IMR-90 (cell line): Measurements from ENCODE around the gene CATSPERE. TPM values are rescaled to one million over a fixed set of nuclear protein-coding genes. Genes with fewer than 3 reads are reported as not detected.

Source experiments
- ATAC-seq: fragments of 200-7000 bp; cut with Tn5 transposase; 2 replicates; pipeline ENCODE4 v1.9.1; 2020; ENCODE audit warnings: low read depth, mild to moderate bottlenecking, moderate library complexity
- BruUV-seq: library from RNA; stranded (reverse); fragments of 400-500 nt; replicated peaks from 2 replicates; lab custom pipeline; 2021; lab: Mats Ljungman, UMichigan
- CTCF ChIA-PET: fragments of 300-600 bp; formaldehyde crosslinking; extraction: SDS; loops from one replicate; lab custom pipeline; 2021; ENCODE audit warnings: antibody characterized with exemption; lab: Yijun Ruan, JAX
- POLR2A ChIA-PET: fragments of 300-600 bp; sonication (Branson Sonifier 250); formaldehyde crosslinking; loops from one replicate; lab custom pipeline; 2022; ENCODE audit warnings: antibody characterized with exemption; ENCODE audit not compliant: unreplicated experiment; lab: Charles Lee
- DNase-seq: peaks from one replicate; pipeline ENCODE4 v3.0.0; 2013
- H2AFZ ChIP-seq: replicated peaks from 2 replicates; pipeline ENCODE3; 2013; ENCODE audit warnings: low read length, mild to moderate bottlenecking; ENCODE audit not compliant: poor library complexity
- H2AK5ac ChIP-seq: 2 replicates; pipeline ENCODE4 v1.6.1; 2013; ENCODE audit warnings: low read depth, low read length, inconsistent platforms
- H2AK9ac ChIP-seq: replicated peaks from 2 replicates; pipeline ENCODE3; 2013; ENCODE audit warnings: mild to moderate bottlenecking, low read depth, low read length, moderate library complexity; ENCODE audit not compliant: poor library complexity
- H2BK120ac ChIP-seq: 2 replicates; pipeline ENCODE4 v1.6.1; 2013; ENCODE audit warnings: low read depth, low read length, inconsistent platforms
- H2BK15ac ChIP-seq: 3 replicates; pipeline ENCODE4 v1.6.1; 2013; ENCODE audit warnings: low read depth, low read length, inconsistent platforms
- H2BK20ac ChIP-seq: 2 replicates; pipeline ENCODE4 v1.6.1; 2013; ENCODE audit warnings: low read depth, mild to moderate bottlenecking, inconsistent platforms, low read length, moderate library complexity
- H2BK5ac ChIP-seq: 2 replicates; pipeline ENCODE4 v1.6.1; 2013; ENCODE audit warnings: mild to moderate bottlenecking, low read depth, low read length, inconsistent platforms; ENCODE audit not compliant: poor library complexity, severe bottlenecking
- H3K14ac ChIP-seq: replicated peaks from 2 replicates; pipeline ENCODE4 v1.6.1; 2013; ENCODE audit warnings: low read depth, low read length, inconsistent platforms
- H3K18ac ChIP-seq: 2 replicates; pipeline ENCODE4 v1.6.1; 2013; ENCODE audit warnings: low read depth, low read length, control low read depth
- H3K23ac ChIP-seq: 2 replicates; pipeline ENCODE4 v1.6.1; 2013; ENCODE audit warnings: low read depth, low read length, inconsistent platforms
- H3K27ac ChIP-seq: 2 replicates; pipeline ENCODE4 v1.5.1; 2013; ENCODE audit warnings: mild to moderate bottlenecking, control low read depth, low read length; ENCODE audit not compliant: insufficient read depth
- H3K27me3 ChIP-seq: 2 replicates; pipeline ENCODE4 v1.6.1; 2013; ENCODE audit warnings: low read length; ENCODE audit not compliant: control insufficient read depth, insufficient read depth
- H3K36me3 ChIP-seq: 2 replicates; pipeline ENCODE4 v1.6.1; 2013; ENCODE audit warnings: low read length, mixed read lengths; ENCODE audit not compliant: control insufficient read depth, insufficient read depth
- H3K4ac ChIP-seq: 2 replicates; pipeline ENCODE4 v1.6.1; 2013; ENCODE audit warnings: low read depth, low read length, inconsistent platforms
- H3K4me1 ChIP-seq: 2 replicates; pipeline ENCODE4 v1.6.1; 2013; ENCODE audit warnings: low read length, mixed read lengths; ENCODE audit not compliant: control insufficient read depth, insufficient read depth
- H3K4me2 ChIP-seq: 2 replicates; pipeline ENCODE4 v1.6.1; 2013; ENCODE audit warnings: low read depth, mild to moderate bottlenecking, control low read depth, low read length, moderate library complexity
- H3K4me3 ChIP-seq: 2 replicates; pipeline ENCODE4 v1.5.1; 2013; ENCODE audit warnings: low read depth, mild to moderate bottlenecking, control low read depth, low read length, moderate library complexity; ENCODE audit not compliant: insufficient read depth
- H3K56ac ChIP-seq: 2 replicates; pipeline ENCODE4 v1.6.1; 2013; ENCODE audit warnings: low read length, inconsistent platforms; ENCODE audit not compliant: insufficient read depth; ENCODE audit errors: extremely low read depth
- H3K79me1 ChIP-seq, 2 experiments: 2 replicates each; pipeline ENCODE4 v1.6.1; 2013; ENCODE audit warnings: low read length in 2 of 2, inconsistent platforms in 1 of 2, low read depth in 1 of 2
- H3K9ac ChIP-seq: 2 replicates; pipeline ENCODE4 v1.6.1; 2013; ENCODE audit warnings: low read depth, low read length, control low read depth
- H3K9me1 ChIP-seq: 2 replicates; pipeline ENCODE4 v1.6.1; 2013; ENCODE audit warnings: low read length, inconsistent platforms; ENCODE audit not compliant: insufficient read depth
- H3K9me3 ChIP-seq: 2 replicates; pipeline ENCODE4 v1.6.1; 2013; ENCODE audit warnings: low read length; ENCODE audit not compliant: control insufficient read depth, insufficient read depth
- H4K20me1 ChIP-seq: 2 replicates; pipeline ENCODE4 v1.6.1; 2013; ENCODE audit warnings: low read length, inconsistent platforms; ENCODE audit not compliant: insufficient read depth
- H4K5ac ChIP-seq: 2 replicates; pipeline ENCODE4 v1.6.1; 2013; ENCODE audit warnings: mild to moderate bottlenecking, low read depth, low read length, control low read depth
- H4K8ac ChIP-seq, 2 experiments: 2 replicates each; pipeline ENCODE4 v1.6.1; 2013; ENCODE audit warnings: low read depth in 2 of 2, low read length in 2 of 2, control low read depth in 1 of 2, inconsistent platforms in 1 of 2
- H4K91ac ChIP-seq: 2 replicates; pipeline ENCODE4 v1.6.1; 2013; ENCODE audit warnings: low read depth, low read length, inconsistent platforms; ENCODE audit not compliant: insufficient read depth
- BHLHE40 ChIP-seq: fragments of 150-350 bp; IDR thresholded peaks from 2 replicates; pipeline ENCODE4 v1.6.1; 2016; ENCODE audit warnings: mild to moderate bottlenecking, low read depth, low read length
- CEBPB ChIP-seq: IDR thresholded peaks from 2 replicates; pipeline ENCODE4 v1.6.1; 2012; ENCODE audit warnings: low read depth, low read length, improper control_type of control experiment
- CHD1 ChIP-seq: IDR thresholded peaks from 2 replicates; pipeline ENCODE4 v1.6.1; 2012; ENCODE audit warnings: low read depth, low read length, improper control_type of control experiment
- FOS ChIP-seq: fragments of 150-350 bp; IDR thresholded peaks from 2 replicates; pipeline ENCODE4 v1.6.1; 2016; ENCODE audit warnings: low read depth, low read length
- MAFK ChIP-seq: IDR thresholded peaks from 2 replicates; pipeline ENCODE4 v1.6.1; 2012; ENCODE audit warnings: low read depth, low read length, improper control_type of control experiment
- MAZ ChIP-seq: IDR thresholded peaks from 2 replicates; pipeline ENCODE4 v1.6.1; 2012; ENCODE audit warnings: low read depth, mild to moderate bottlenecking, low read length, improper control_type of control experiment, moderate library complexity, borderline replicate concordance
- MXI1 ChIP-seq: IDR thresholded peaks from 2 replicates; pipeline ENCODE4 v1.6.1; 2012; ENCODE audit warnings: low read depth, mild to moderate bottlenecking, low read length, moderate library complexity, borderline replicate concordance
- NFE2L2 ChIP-seq: fragments of 150-350 bp; IDR thresholded peaks from 2 replicates; pipeline ENCODE4 v1.6.1; 2016; ENCODE audit warnings: low read depth, mild to moderate bottlenecking, low read length
- POLR2A ChIP-seq: IDR thresholded peaks from 2 replicates; pipeline ENCODE4 v1.6.1; 2012; ENCODE audit warnings: mild to moderate bottlenecking, low read depth, low read length
- RAD21 ChIP-seq: IDR thresholded peaks from 2 replicates; pipeline ENCODE4 v1.6.1; 2012; ENCODE audit warnings: low read length, improper control_type of control experiment
- RCOR1 ChIP-seq: IDR thresholded peaks from 2 replicates; pipeline ENCODE4 v1.6.1; 2012; ENCODE audit warnings: mild to moderate bottlenecking, low read length, improper control_type of control experiment; ENCODE audit not compliant: insufficient replicate concordance
- RFX5 ChIP-seq: IDR thresholded peaks from 2 replicates; pipeline ENCODE4 v1.8.0; 2012; ENCODE audit warnings: low read depth, mild to moderate bottlenecking, low read length, moderate library complexity
- SMC3 ChIP-seq: fragments of 150-350 bp; IDR thresholded peaks from 2 replicates; pipeline ENCODE4 v1.6.1; 2016; ENCODE audit warnings: low read depth, mild to moderate bottlenecking, antibody characterized with exemption, low read length, moderate library complexity
- WGBS, 2 experiments: methylation state at CpG; one replicate each; pipeline versions ENCODE4 v1.1.5 to v1.1.7; 2013; ENCODE audit warnings: missing lambda C conversion rate in 2 of 2; ENCODE audit not compliant: insufficient read length in 1 of 2; ENCODE audit errors: extremely low coverage in 2 of 2; 5-methylcytosine and 5-hydroxymethylcytosine counted together
- dilution Hi-C: fragments of 300-500 bp; cut with HindIII; formaldehyde crosslinking; loops from one replicate; pipeline ENCODE4 v1.14.3; 2018; ENCODE audit warnings: low sequenced_read_pairs; ENCODE audit not compliant: unreplicated experiment
- in situ Hi-C: fragments of 300-500 bp; cut with MboI; formaldehyde crosslinking; loops from 3 replicates; pipeline ENCODE4 v1.14.3; 2019; ENCODE audit warnings: low sequenced_read_pairs, inconsistent platforms, mixed read lengths
- intact Hi-C: fragments of 100-400 bp; cut with micrococcal nuclease; formaldehyde crosslinking; loops from 2 replicates; pipeline ENCODE4 v1.10.0; 2022
- polyA plus RNA-seq, 3 experiments: library from polyadenylated mRNA; depleted of rRNA; stranded (reverse); fragments of >200 nt; gene quantifications; 2 replicates each; pipeline ENCODE4 v1.2.3, GENCODE V29; 2012; ENCODE audit warnings: low replicate concordance in 1 of 3
- total RNA-seq: library from RNA; depleted of rRNA; stranded (reverse); fragments of >200 nt; gene quantifications from 2 replicates; pipeline ENCODE4 v1.2.3, GENCODE V29; 2012
- TF ChIP-seq, protein P1 (sequence below): conservative IDR thresholded peaks from 2 replicates; pipeline ENCODE4 v1.5.1; 2012; ENCODE audit warnings: mild to moderate bottlenecking, low read depth, low read length, improper control_type of control experiment
- TF ChIP-seq, protein P2 (sequence below): fragments of 150-350 bp; IDR thresholded peaks from 2 replicates; pipeline ENCODE4 v1.6.1; 2016; ENCODE audit warnings: low read depth, mild to moderate bottlenecking, low read length, moderate library complexity, borderline replicate concordance
- TF ChIP-seq, protein P3 (sequence below): fragments of 150-350 bp; IDR thresholded peaks from 2 replicates; pipeline ENCODE4 v1.6.1; 2017; ENCODE audit warnings: mild to moderate bottlenecking, antibody characterized with exemption, low read length, low read depth

Gene CATSPERE
- total and polyA plus RNA-seq, 2 of the 4 experiments (the other 2 are of a cell fraction) = 0.07 to 0.18 TPM

DNA sequence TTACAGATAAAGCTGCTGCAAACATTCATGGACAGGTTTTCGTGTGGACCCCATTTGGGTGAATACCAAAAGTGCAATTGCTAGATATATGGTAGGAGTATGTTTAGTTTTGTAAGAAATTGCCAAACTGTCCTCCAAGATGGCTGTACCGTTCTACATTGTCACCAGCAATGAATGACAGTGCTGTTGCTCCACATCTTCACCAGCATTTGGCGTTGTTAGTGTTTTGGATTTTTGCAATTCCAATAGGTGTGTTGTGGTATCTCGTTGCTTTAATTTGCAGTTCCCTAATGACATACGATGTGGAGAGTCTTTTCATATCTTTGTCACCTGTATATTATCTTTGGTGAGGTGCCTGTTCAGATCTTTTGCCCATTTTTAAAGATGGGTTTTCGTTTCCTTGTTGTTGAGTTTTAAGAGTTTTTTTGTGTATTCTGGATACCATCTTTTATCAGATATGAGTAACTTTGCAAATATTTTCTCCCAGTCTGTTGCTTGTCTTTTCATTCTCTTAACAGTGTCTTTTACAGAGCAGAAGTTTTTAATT is 12.1 kb downstream of the CATSPERE start:
- 100% methylated on average over 1 of the region's 6 CpGs; no CpG with 5 or more reads in 1 of the 2 experiments for WGBS, 2 experiments
- Histone ChIP-seq H3K27ac (no peak overlapping the region), H3K4me2 (no peak overlapping the region), H3K9me3 (no peaks in the 10 kb centered on the region), H3K27me3 (no peaks in the 10 kb centered on the region), H3K14ac (no peak overlapping the region), H4K20me1 (no peaks in the 10 kb centered on the region), H3K18ac (no peak overlapping the region), H2AK9ac (no peak overlapping the region), H3K4ac (no peak overlapping the region), H2BK120ac (no peak overlapping the region), H2AFZ (no peak overlapping the region), H4K91ac (no peak overlapping the region), H3K56ac (no peak overlapping the region), H2BK15ac (no peak overlapping the region), H3K4me1 (no peaks in the 10 kb centered on the region), H2BK20ac (no peak overlapping the region), H2AK5ac (no peak overlapping the region), H3K36me3 (no peaks in the 10 kb centered on the region), H2BK5ac (no peak overlapping the region), H3K23ac (no peak overlapping the region), H4K5ac (no peak overlapping the region), H3K9ac (no peak overlapping the region), H4K8ac (no peak overlapping the region), H3K79me1 (no peaks in the 10 kb centered on the region), H3K4me3 (no peak overlapping the region), H3K9me1 (no peaks in the 10 kb centered on the region)
- no peak for TF ChIP-seq CEBPB
- TF ChIP-seq RAD21 = no peak
- no peak for TF ChIP-seq MAZ
- TF ChIP-seq, protein P1, sequence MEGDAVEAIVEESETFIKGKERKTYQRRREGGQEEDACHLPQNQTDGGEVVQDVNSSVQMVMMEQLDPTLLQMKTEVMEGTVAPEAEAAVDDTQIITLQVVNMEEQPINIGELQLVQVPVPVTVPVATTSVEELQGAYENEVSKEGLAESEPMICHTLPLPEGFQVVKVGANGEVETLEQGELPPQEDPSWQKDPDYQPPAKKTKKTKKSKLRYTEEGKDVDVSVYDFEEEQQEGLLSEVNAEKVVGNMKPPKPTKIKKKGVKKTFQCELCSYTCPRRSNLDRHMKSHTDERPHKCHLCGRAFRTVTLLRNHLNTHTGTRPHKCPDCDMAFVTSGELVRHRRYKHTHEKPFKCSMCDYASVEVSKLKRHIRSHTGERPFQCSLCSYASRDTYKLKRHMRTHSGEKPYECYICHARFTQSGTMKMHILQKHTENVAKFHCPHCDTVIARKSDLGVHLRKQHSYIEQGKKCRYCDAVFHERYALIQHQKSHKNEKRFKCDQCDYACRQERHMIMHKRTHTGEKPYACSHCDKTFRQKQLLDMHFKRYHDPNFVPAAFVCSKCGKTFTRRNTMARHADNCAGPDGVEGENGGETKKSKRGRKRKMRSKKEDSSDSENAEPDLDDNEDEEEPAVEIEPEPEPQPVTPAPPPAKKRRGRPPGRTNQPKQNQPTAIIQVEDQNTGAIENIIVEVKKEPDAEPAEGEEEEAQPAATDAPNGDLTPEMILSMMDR = no peak
- no peak for TF ChIP-seq MXI1
- no peak for TF ChIP-seq FOS
- TF ChIP-seq, protein P2, sequence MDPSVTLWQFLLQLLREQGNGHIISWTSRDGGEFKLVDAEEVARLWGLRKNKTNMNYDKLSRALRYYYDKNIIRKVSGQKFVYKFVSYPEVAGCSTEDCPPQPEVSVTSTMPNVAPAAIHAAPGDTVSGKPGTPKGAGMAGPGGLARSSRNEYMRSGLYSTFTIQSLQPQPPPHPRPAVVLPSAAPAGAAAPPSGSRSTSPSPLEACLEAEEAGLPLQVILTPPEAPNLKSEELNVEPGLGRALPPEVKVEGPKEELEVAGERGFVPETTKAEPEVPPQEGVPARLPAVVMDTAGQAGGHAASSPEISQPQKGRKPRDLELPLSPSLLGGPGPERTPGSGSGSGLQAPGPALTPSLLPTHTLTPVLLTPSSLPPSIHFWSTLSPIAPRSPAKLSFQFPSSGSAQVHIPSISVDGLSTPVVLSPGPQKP = no peak
- TF ChIP-seq NFE2L2 = no peak
- TF ChIP-seq BHLHE40 = no peak
- TF ChIP-seq RFX5 = no peak
- TF ChIP-seq, protein P3, sequence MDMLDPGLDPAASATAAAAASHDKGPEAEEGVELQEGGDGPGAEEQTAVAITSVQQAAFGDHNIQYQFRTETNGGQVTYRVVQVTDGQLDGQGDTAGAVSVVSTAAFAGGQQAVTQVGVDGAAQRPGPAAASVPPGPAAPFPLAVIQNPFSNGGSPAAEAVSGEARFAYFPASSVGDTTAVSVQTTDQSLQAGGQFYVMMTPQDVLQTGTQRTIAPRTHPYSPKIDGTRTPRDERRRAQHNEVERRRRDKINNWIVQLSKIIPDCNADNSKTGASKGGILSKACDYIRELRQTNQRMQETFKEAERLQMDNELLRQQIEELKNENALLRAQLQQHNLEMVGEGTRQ = no peak
- no peak for TF ChIP-seq RCOR1
- no peak for TF ChIP-seq CHD1
- TF ChIP-seq SMC3 = no peak
- TF ChIP-seq MAFK = no peak
- TF ChIP-seq POLR2A = no peak
- no peak for DNase-seq
- intact Hi-C loops (no loop called here), in situ Hi-C loops (no loop called here), dilution Hi-C loops (no loop called here)
- ATAC-seq = no peak
- ChIA-PET CTCF (no interaction called here), POLR2A (no interaction called here)
- BruUV-seq = no TSS peak
